ENCODE measurements around the gene ARSG. TPM values are rescaled to one million over a fixed set of nuclear protein-coding genes. Genes with fewer than 3 reads are reported as not detected.

Gene ARSG
- total RNA-seq, 2 donors from 2014 or later, result 4.4 to 14.1 TPM

GRCh38 chr17:68431045-68431608 lies 139.8 kb downstream of the ARSG start:
- H3K4me1 ChIP-seq (ENCODE audit: control insufficient read depth, insufficient read depth, low read length), result no peaks in the 10 kb centered on the region
- no peaks in the 10 kb centered on the region for H3K27me3 ChIP-seq (ENCODE audit: control insufficient read depth, insufficient read depth, low read length, poor library complexity, severe bottlenecking)
- H3K4me3 ChIP-seq (ENCODE audit: low read length), result no peak overlapping the region
- H3K27ac Mint-ChIP-seq, result no peak overlapping the region
- no peak overlapping the region for H3K4me3 Mint-ChIP-seq
- H3K4me1 Mint-ChIP-seq, result peaks cover 1% of the 10 kb centered on the region
- no peak overlapping the region for H3K27ac ChIP-seq (ENCODE audit: low read depth, low read length)
- WGBS, 2 experiments (ENCODE audit: insufficient coverage in 1 of 2, insufficient read length in 1 of 2), result 88 to 95% methylated on average over 11 to 13 of the region's 13 CpGs
- H3K9me3 Mint-ChIP-seq, result no peaks in the 10 kb centered on the region
- peaks cover 43% of the 10 kb centered on the region for H3K36me3 ChIP-seq (ENCODE audit: control insufficient read depth, insufficient read depth, low read length)
- no peaks in the 10 kb centered on the region for H3K27me3 Mint-ChIP-seq (ENCODE audit: insufficient read depth)
- no peak for DNase-seq
- H3K36me3 Mint-ChIP-seq (ENCODE audit: low read depth), result peaks cover 54% of the 10 kb centered on the region
- TF ChIP-seq CTCF (conservative IDR thresholded peaks at IDR 0.05), result no peak
- no peaks in the 10 kb centered on the region for H3K9me3 ChIP-seq (ENCODE audit: control insufficient read depth, low read length)
- H3K9ac ChIP-seq (ENCODE audit: extremely low read depth, low read length, poor library complexity, severe bottlenecking), result no peak overlapping the region

DNA sequence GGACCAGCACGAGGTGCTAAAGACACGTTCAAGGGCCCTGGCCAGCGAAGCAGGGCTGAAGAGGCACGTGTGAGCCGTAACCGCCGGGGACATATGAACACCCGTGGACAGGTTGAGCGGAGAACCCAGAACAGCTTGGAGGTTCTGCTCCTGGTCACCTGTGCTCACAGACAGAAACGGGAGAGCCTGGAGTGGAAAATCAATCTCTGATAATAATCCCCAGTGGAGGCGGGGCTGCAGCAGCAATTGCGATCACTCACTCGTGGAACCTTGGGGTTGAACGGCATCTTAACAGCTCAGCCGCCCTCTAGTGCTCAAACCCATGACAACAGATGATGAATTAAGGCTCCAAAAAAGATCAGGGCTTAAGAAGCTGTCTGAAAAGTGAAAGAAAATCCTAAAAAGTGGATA lies 140.4 kb downstream of the ARSG start:
- Mint-ChIP-seq H3K4me3 (no peak overlapping the region), H3K9me3 (no peaks in the 10 kb centered on the region), H3K27me3 (ENCODE audit: insufficient read depth) (no peaks in the 10 kb centered on the region), H3K4me1 (peaks cover 5% of the 10 kb centered on the region), H3K27ac (no peak overlapping the region), H3K36me3 (ENCODE audit: low read depth) (peaks cover 55% of the 10 kb centered on the region)
- no peaks in the 10 kb centered on the region for H3K4me1 ChIP-seq (ENCODE audit: control insufficient read depth, insufficient read depth, low read length)
- no peak overlapping the region for H3K4me3 ChIP-seq (ENCODE audit: low read length)
- H3K9ac ChIP-seq (ENCODE audit: extremely low read depth, low read length, poor library complexity, severe bottlenecking), result no peak overlapping the region
- no peak overlapping the region for H3K27ac ChIP-seq (ENCODE audit: low read depth, low read length)
- no peaks in the 10 kb centered on the region for H3K27me3 ChIP-seq (ENCODE audit: control insufficient read depth, insufficient read depth, low read length, poor library complexity, severe bottlenecking)
- H3K9me3 ChIP-seq (ENCODE audit: control insufficient read depth, low read length), result no peaks in the 10 kb centered on the region
- H3K36me3 ChIP-seq (ENCODE audit: control insufficient read depth, insufficient read depth, low read length), result peaks cover 43% of the 10 kb centered on the region
- 70 to 73% methylated on average over 15 of the region's 15 CpGs for WGBS, 2 experiments (ENCODE audit: insufficient coverage in 1 of 2, insufficient read length in 1 of 2)
- peak; percentile 73 for TF ChIP-seq CTCF (conservative IDR thresholded peaks at IDR 0.05)
- peak; percentile 81 for DNase-seq

DNA sequence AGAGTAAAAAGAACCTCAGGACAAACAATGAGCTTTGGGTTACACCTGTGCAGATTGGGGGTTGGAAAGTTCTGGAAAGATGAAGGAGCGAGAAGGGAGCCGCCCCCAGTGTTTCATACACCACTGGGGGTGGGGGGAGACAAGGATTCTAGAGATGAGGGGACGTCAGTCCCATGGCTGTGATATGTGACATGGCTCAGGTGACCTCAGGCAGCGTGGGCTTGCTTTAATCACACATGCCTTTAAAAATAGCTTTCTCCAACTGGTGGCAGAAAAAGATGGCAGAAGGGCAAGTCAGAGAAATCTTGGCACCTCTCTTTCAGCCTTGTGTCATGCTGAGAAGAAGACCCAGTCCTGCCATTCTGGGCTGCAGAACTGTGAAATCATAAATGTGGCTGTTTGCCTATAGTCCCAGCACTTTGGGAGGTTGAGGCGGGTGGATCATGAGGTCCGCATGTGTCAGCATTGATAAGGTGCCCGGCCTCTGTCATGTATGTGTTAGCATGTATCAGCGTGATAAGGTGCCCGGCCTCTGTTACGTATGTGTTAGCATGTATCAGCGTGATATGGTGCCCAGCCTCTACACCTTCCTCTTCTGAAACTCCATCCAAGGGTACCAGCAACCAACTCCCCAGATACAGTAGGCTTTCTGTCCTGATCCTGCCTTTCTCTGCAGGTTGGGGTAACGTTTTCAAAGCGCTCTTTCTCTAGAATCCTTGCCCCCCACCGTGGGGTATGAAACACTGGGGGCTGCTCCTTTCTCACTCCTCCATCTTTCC lies 141.0 kb downstream of the ARSG start:
- Histone ChIP-seq H3K4me3 (ENCODE audit: low read length) (no peak overlapping the region), H3K27ac (ENCODE audit: low read depth, low read length) (no peak overlapping the region), H3K4me1 (ENCODE audit: control insufficient read depth, insufficient read depth, low read length) (no peaks in the 10 kb centered on the region), H3K9ac (ENCODE audit: extremely low read depth, low read length, poor library complexity, severe bottlenecking) (no peak overlapping the region), H3K27me3 (ENCODE audit: control insufficient read depth, insufficient read depth, low read length, poor library complexity, severe bottlenecking) (no peaks in the 10 kb centered on the region), H3K9me3 (ENCODE audit: control insufficient read depth, low read length) (no peaks in the 10 kb centered on the region), H3K36me3 (ENCODE audit: control insufficient read depth, insufficient read depth, low read length) (peaks cover 43% of the 10 kb centered on the region)
- Mint-ChIP-seq H3K27me3 (ENCODE audit: insufficient read depth) (no peaks in the 10 kb centered on the region), H3K4me1 (peaks cover 5% of the 10 kb centered on the region), H3K4me3 (no peak overlapping the region), H3K9me3 (no peaks in the 10 kb centered on the region), H3K36me3 (ENCODE audit: low read depth) (peaks cover 50% of the 10 kb centered on the region), H3K27ac (no peak overlapping the region)
- TF ChIP-seq CTCF (conservative IDR thresholded peaks at IDR 0.05), result no peak
- no peak for DNase-seq
- WGBS, 2 experiments (ENCODE audit: insufficient coverage in 1 of 2, insufficient read length in 1 of 2), result 90 to 94% methylated on average over 12 to 14 of the region's 14 CpGs

All from endodermal cell (in vitro differentiated cells).